ENCODE results near the gene POLD4.
A peak's percentile ranks its signal among the peaks of the same experiment; 100 is the strongest.

Gene POLD4

GRCh38 chr11:67376873-67377808 is 23.8 kb upstream of the POLD4 start:
- peaks cover 20% of the 10 kb centered on the region; the same call in 1 of the 2 replicates for H3K4me1 ChIP-seq (ENCODE audit: insufficient read depth, low read length)
- no peaks in the 10 kb centered on the region for H3K36me3 ChIP-seq (ENCODE audit: insufficient read depth, low read length)
- no peaks in the 10 kb centered on the region for H3K9me3 ChIP-seq (ENCODE audit: control insufficient read depth, insufficient read depth, low read length)
- H3K9ac ChIP-seq (ENCODE audit: low read depth, low read length) = no peak overlapping the region

DNA sequence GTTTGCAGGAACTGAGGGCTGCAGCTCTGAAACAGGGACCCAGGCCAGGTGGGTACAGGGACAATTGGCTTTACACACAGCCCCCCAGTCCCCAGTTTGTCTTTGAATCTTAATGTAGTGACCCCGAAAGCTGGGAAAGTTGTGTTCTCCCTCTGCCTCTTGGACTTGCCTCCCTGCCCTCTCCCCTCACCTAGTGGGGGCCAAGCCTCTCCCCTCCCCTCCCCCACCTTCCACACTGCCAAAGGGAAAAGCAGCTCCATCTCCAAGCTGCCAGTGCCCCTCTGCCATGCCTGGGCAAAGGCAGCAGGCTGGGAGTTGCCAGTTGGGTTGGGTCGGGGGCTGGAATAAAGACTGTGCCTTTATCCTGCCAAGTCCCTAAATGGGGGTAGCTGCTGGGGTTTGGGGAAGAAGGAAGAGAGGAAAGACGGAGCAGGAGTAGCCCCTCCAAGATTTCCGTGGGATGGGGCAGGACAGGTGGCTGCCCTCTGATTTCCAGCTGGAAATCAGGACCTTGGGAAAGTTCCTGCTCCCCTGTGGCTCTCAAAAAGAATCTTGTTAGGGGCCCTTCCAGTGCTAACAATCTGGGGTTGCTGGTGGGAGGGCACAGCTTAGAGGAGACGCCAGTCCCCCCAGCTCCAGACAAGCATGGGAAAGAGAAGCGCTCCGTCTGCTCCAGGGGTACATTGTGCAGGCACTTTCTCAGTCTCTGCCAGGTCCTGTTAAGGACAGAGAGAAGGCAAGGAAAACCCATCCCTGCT is 22.9 kb upstream of the POLD4 start:
- Histone ChIP-seq H3K36me3 (ENCODE audit: insufficient read depth, low read length) (no peaks in the 10 kb centered on the region), H3K4me1 (ENCODE audit: insufficient read depth, low read length) (peaks cover 27% of the 10 kb centered on the region; the same call in 1 of the 2 replicates), H3K9me3 (ENCODE audit: control insufficient read depth, insufficient read depth, low read length) (no peaks in the 10 kb centered on the region), H3K9ac (ENCODE audit: low read depth, low read length) (peak overlapping the region; percentile 4; the same call in 1 of the 2 replicates)

DNA sequence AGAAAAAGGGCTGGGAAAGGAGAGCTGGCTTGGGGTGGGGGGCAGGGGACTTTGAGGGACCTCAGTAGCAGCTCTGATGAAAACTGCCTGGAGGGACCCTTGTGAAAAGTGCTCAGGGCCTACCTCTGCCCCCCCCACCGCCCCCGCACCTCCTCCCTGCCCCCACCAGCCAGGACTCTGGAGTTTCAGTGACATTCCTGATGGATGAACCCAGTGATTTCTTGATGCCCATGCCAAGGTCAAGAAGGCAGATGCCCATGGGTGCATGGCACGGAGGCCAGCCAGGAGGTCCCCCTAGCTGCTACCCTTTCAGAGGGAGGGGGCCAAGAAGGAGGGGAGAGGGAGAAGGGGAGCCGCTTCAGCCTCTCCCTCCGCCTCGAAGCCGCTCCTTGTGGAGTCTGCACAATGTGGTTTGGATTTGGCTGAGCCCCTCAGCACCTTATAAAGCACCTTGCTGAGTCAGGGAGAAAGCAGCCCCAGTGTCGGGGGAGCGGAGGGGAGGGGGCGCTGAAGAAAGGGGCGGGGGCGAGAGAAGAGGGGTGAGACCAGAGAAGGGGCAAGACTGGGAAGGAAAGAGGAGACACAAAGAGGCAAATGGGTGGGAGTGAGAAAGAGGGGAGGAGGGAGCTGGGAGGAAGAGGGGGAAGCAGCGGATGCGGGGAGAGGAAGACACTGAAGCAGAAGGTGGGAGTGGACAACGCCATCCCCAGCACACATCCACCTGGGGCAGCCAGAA is 22.1 kb upstream of the POLD4 start:
- H3K36me3 ChIP-seq (ENCODE audit: insufficient read depth, low read length) = no peaks in the 10 kb centered on the region
- H3K4me1 ChIP-seq (ENCODE audit: insufficient read depth, low read length) = peaks cover 33% of the 10 kb centered on the region; the same call in 1 of the 2 replicates
- no peaks in the 10 kb centered on the region for H3K9me3 ChIP-seq (ENCODE audit: control insufficient read depth, insufficient read depth, low read length)
- peak overlapping the region; percentile 4; the same call in 1 of the 2 replicates for H3K9ac ChIP-seq (ENCODE audit: low read depth, low read length)

DNA sequence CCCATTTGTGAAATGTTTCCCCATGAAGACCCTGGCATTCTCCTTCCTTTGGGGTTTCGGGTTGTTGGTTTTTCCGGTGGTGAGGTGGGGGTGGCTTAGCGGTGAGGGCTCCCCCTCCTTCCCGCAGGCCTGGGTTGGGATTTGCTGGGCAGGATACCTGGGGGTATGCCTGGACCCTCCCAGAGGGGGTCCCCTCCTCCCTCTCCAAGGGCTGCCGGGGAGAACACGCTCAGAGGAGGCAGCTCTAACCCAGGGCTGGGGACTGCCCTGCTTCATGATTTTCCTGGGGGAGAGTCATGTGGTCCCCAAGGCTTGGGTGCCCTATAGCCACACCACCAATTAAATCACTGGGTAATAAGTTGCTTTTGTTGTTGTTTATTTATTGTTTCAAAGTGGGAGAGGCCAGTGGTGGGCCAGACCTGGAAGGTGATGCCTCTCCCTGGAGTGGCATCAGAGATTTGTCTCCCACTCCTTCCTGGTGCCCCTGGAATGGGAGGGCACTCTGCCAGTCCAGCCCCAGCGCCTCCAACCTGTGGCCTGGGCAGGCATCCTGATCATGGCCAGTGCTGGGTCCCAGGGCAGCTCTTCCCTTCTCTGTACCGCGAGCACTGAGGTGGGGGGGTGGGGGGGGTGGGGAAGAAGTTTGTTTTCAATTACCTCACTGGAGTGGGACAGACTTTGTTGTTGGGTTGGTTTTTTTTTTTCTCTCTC is 21.4 kb upstream of the POLD4 start:
- Histone ChIP-seq H3K4me1 (ENCODE audit: insufficient read depth, low read length) (peaks cover 32% of the 10 kb centered on the region; the same call in 1 of the 2 replicates), H3K9me3 (ENCODE audit: control insufficient read depth, insufficient read depth, low read length) (no peaks in the 10 kb centered on the region), H3K9ac (ENCODE audit: low read depth, low read length) (peak overlapping the region; percentile 66), H3K36me3 (ENCODE audit: insufficient read depth, low read length) (no peaks in the 10 kb centered on the region)

DNA sequence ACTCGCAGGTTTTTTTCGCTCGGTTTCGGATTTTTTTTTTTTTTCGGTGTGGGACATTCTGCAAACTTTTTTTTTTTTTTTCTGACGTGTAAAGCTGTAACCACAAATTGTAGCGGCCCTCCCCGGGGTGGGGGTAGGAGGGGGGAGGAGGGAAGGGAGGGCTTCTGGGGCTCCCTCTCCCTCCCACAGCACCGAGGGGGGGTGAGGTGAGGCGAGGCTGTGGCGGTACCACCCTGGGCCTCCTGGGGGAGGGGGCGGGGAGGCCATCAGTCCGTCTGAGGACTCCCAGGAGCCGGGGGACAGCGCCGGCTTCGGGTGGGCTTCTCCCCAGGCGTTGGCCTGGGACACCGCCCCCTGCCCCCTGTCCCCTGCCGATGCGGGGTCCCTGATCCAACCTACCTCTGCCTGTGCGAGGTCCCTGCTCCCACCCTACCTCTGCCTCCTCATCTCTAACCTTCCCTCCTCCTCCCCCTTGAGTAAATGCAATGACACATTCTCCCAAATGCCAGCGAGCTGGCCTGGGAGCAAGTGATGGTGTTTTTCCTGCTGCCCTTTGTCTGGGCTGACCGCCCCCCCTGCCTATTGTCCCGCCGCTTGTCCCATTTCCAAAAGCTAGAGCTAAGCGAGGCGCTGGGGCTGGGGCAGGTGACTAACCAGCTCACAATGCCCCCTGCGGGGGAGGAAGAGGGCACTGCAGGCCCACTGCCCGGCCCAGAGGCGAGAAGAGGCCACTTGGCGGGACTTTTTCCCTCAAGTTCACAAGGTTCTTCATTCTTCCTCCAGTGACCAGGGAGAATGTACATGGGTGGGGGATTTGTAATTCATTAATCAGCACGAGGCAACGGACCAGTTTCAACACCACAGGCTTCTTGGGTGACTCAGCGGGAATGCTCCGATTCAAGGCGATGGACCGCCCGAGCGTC is 20.6 kb upstream of the POLD4 start:
- no peaks in the 10 kb centered on the region for H3K36me3 ChIP-seq (ENCODE audit: insufficient read depth, low read length)
- peak overlapping the region; percentile 66 for H3K9ac ChIP-seq (ENCODE audit: low read depth, low read length)
- H3K9me3 ChIP-seq (ENCODE audit: control insufficient read depth, insufficient read depth, low read length) = no peaks in the 10 kb centered on the region
- H3K4me1 ChIP-seq (ENCODE audit: insufficient read depth, low read length) = peaks cover 24% of the 10 kb centered on the region; the same call in 1 of the 2 replicates

DNA sequence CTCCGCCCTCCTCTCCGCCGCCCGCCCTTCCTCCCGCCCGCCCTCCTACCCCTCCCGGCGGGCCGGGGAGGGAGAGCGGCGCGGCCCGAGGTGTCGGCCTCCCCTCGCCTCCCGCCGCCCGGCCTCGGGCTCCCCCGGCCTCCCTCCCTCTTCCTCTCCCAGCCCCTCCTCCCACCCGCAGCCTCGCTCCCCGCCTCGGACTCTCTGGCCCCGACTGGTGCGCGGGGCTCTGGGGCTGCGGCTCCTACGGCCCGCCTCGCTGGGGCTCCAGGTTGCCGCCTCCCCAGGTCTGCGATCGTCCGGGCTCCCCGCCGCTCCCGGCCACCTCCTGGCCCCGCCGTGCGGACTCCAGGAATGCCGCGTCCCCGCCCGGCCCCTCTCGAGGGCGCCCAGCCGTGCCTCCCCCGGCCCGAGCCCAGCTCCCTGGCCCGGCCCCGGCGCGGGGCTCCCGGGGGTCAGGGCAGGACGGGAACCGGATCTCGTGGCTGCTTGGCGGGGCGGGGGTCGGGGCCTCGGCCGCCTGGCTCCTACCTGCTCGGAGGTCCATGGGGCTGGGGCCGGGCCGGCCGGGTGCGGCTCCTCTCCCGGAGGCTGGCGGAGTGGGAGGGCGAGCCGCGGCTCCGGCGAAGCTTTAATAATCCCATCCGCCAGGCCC is 19.8 kb upstream of the POLD4 start, which contains the start of gene CLCF1:
Gene CLCF1 (minus strand): TSS at position 606 of the 655 bp plus-strand sequence. CDS start 59 bp downstream, at position 547.
- Histone ChIP-seq H3K4me1 (ENCODE audit: insufficient read depth, low read length) (peaks cover 21% of the 10 kb centered on the region; the same call in 1 of the 2 replicates), H3K9me3 (ENCODE audit: control insufficient read depth, insufficient read depth, low read length) (no peaks in the 10 kb centered on the region), H3K9ac (ENCODE audit: low read depth, low read length) (peak within 1 kb of the TSS; percentile 66), H3K36me3 (ENCODE audit: insufficient read depth, low read length) (no peaks in the 10 kb centered on the region)

DNA sequence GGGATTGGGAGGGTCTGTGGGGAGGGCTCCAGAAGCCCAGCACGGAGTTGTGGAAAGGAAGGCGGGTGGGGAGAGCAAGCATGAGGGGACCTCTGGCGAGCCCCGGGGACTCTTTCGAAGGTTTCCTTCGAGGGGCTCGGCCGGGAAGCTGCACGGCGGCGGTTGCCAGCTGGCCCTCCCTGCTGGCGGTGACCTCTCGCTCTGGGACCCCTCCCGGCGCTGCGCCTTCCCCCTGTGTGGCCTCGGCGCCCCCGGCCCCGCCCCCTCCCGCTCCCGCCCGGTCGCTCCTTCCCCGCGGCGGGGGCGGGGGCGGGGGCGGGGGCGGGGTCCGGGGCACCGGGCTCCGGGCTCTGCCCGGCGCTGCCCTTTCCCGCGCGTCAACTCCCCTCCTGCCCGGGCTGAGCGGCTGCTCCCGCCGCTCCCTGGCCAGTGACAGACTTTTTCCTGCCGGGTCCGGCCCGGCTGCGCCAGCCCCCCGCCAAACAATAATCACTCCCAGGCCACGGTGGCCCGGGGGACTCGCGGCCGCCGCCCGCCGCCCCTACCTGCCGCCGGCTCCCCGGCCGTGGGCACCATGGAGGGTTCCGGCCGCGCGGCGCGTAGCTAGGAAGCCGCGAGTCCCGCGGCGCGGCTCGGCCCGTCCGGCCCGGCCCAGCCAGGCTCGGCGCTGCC is 19.1 kb upstream of the POLD4 start:
- Histone ChIP-seq H3K9ac (ENCODE audit: low read depth, low read length) (peak overlapping the region; percentile 66; the same call in 1 of the 2 replicates), H3K4me1 (ENCODE audit: insufficient read depth, low read length) (peaks cover 21% of the 10 kb centered on the region; the same call in 1 of the 2 replicates), H3K36me3 (ENCODE audit: insufficient read depth, low read length) (no peaks in the 10 kb centered on the region), H3K9me3 (ENCODE audit: control insufficient read depth, insufficient read depth, low read length) (no peaks in the 10 kb centered on the region)

GRCh38 chr11:67371911-67372320 is 18.6 kb upstream of the POLD4 start:
- no peaks in the 10 kb centered on the region for H3K36me3 ChIP-seq (ENCODE audit: insufficient read depth, low read length)
- peak overlapping the region; percentile 50; the same call in 1 of the 2 replicates for H3K9ac ChIP-seq (ENCODE audit: low read depth, low read length)
- H3K9me3 ChIP-seq (ENCODE audit: control insufficient read depth, insufficient read depth, low read length) = no peaks in the 10 kb centered on the region
- H3K4me1 ChIP-seq (ENCODE audit: insufficient read depth, low read length) = peaks cover 20% of the 10 kb centered on the region; the same call in 1 of the 2 replicates

DNA sequence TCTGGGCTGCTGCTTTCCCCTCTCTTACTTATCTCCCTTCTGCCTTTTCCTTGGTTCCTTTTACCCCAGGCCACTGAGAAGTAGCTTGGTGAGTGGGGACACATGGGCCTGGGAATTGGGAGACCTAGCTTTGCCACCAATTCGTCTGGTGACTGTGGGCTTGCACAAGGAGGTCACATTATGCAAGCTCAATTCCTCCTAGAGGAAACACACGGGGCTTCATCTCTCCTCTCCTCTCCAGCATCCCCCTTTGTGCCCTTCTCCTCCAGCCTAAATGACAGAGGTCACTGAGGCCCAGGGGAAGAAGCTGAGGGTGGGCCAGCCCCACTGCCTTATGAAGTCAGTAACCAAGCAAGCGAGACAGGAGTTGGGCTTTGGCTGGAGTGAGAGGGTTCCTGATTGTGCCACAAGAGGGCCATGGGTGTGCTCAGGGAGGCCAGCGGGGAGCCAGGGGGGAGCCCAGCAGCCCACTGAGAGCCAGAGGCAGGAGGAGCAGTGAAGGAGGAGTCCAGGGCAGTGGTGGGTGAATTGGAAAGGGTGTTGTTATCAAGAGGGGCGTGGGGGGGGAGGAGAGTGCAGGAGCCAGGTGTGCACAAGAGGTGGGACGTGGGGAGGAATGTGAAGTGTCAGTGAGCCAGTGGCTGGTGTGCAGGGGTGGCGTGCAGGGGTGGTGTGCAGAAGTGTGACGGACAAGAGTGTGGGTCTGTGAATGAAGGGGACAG is 18.0 kb upstream of the POLD4 start:
- Histone ChIP-seq H3K4me1 (ENCODE audit: insufficient read depth, low read length) (peaks cover 17% of the 10 kb centered on the region), H3K9me3 (ENCODE audit: control insufficient read depth, insufficient read depth, low read length) (no peaks in the 10 kb centered on the region), H3K9ac (ENCODE audit: low read depth, low read length) (peak overlapping the region; percentile 50; the same call in 1 of the 2 replicates), H3K36me3 (ENCODE audit: insufficient read depth, low read length) (no peaks in the 10 kb centered on the region)

- Histone ChIP-seq H3K9ac (ENCODE audit: low read depth, low read length) (no peak overlapping the region), H3K36me3 (ENCODE audit: insufficient read depth, low read length) (no peaks in the 10 kb centered on the region), H3K9me3 (ENCODE audit: control insufficient read depth, insufficient read depth, low read length) (no peaks in the 10 kb centered on the region), H3K4me1 (ENCODE audit: insufficient read depth, low read length) (peaks cover 22% of the 10 kb centered on the region)
Observed at GRCh38 chr11:67370351-67371076, 17.2 kb upstream of the POLD4 start.

GRCh38 chr11:67369801-67370284 is 16.5 kb upstream of the POLD4 start:
- no peak overlapping the region for H3K9ac ChIP-seq (ENCODE audit: low read depth, low read length)
- peaks cover 22% of the 10 kb centered on the region for H3K4me1 ChIP-seq (ENCODE audit: insufficient read depth, low read length)
- H3K36me3 ChIP-seq (ENCODE audit: insufficient read depth, low read length) = no peaks in the 10 kb centered on the region
- H3K9me3 ChIP-seq (ENCODE audit: control insufficient read depth, insufficient read depth, low read length) = no peaks in the 10 kb centered on the region
